Duodenal mucosa (tissue), 2 donors: ENCODE results near the gene COTL1.
A peak's percentile ranks its signal among the peaks of the same experiment; 100 is the strongest.
"Not testable (repeated sequence)": the region's sequence is repeated elsewhere in the genome, so short reads cannot be mapped to it uniquely, and the experiment has no call there.

Source experiments
- H3K27ac ChIP-seq: one replicate; pipeline ENCODE4 v1.7.0; 2013; ENCODE audit warnings: low read depth, low read length
- H3K27me3 ChIP-seq, 2 donors: one replicate each; pipeline ENCODE4 v1.7.0; 2013; ENCODE audit warnings: low read length in 2 of 2, control low read depth in 1 of 2; ENCODE audit not compliant: insufficient read depth in 2 of 2, control insufficient read depth in 1 of 2
- H3K36me3 ChIP-seq, 2 donors: one replicate each; pipeline ENCODE4 v1.7.0; 2013; ENCODE audit warnings: low read length in 2 of 2, control low read depth in 1 of 2; ENCODE audit not compliant: insufficient read depth in 2 of 2, control insufficient read depth in 1 of 2
- H3K4me1 ChIP-seq, 2 donors: one replicate each; pipeline ENCODE4 v1.7.0; 2013; ENCODE audit warnings: low read length in 2 of 2, control low read depth in 1 of 2; ENCODE audit not compliant: insufficient read depth in 2 of 2, control insufficient read depth in 1 of 2
- H3K4me3 ChIP-seq, 2 donors: one replicate each; pipeline ENCODE4 v1.7.0; 2013; ENCODE audit warnings: low read length in 2 of 2, low read depth in 1 of 2
- H3K9ac ChIP-seq, 2 donors: one replicate each; pipeline ENCODE4 v1.7.0; 2013; ENCODE audit warnings: low read length in 2 of 2, low read depth in 1 of 2
- H3K9me3 ChIP-seq, 2 donors: one replicate each; pipeline ENCODE4 v1.7.0; 2013; ENCODE audit warnings: low read length in 2 of 2, control low read depth in 1 of 2; ENCODE audit not compliant: control insufficient read depth in 1 of 2

Gene COTL1

GRCh38 chr16:84566545-84567257 is 51.2 kb downstream of the COTL1 start:
- no peaks in the 10 kb centered on the region for H3K27me3 ChIP-seq
- H3K27ac ChIP-seq: no peak overlapping the region
- peaks cover 0 to 25% of the 10 kb centered on the region in 2 donors for H3K36me3 ChIP-seq
- no peak overlapping the region for H3K9ac ChIP-seq
- no peaks in the 10 kb centered on the region for H3K9me3 ChIP-seq
- peaks cover 47 to 59% of the 10 kb centered on the region in 2 donors for H3K4me1 ChIP-seq
- H3K4me3 ChIP-seq: no peak overlapping the region

- peaks cover 40 to 58% of the 10 kb centered on the region in 2 donors for H3K4me1 ChIP-seq
- no peak overlapping the region for H3K4me3 ChIP-seq
- no peaks in the 10 kb centered on the region for H3K27me3 ChIP-seq
- peak overlapping the region in 1 of 2 donors; percentile 51 for H3K9ac ChIP-seq
- no peak overlapping the region for H3K27ac ChIP-seq
- H3K9me3 ChIP-seq: no peaks in the 10 kb centered on the region
- H3K36me3 ChIP-seq: peaks cover 0 to 22% of the 10 kb centered on the region in 2 donors
Observed at GRCh38 chr16:84565669-84566495, 52.0 kb downstream of the COTL1 start.

GRCh38 chr16:84563786-84564420 is 54.0 kb downstream of the COTL1 start:
- Histone ChIP-seq H3K36me3 (peaks cover 0 to 22% of the 10 kb centered on the region in 2 donors), H3K4me3 (no peak overlapping the region), H3K27me3 (no peaks in the 10 kb centered on the region), H3K9ac (no peak overlapping the region), H3K4me1 (peaks cover 45 to 69% of the 10 kb centered on the region in 2 donors), H3K27ac (no peak overlapping the region), H3K9me3 (no peaks in the 10 kb centered on the region)

- H3K9me3 ChIP-seq: no peaks in the 10 kb centered on the region
- H3K4me3 ChIP-seq: no peak overlapping the region
- H3K27me3 ChIP-seq: no peaks in the 10 kb centered on the region
- no peak overlapping the region for H3K9ac ChIP-seq
- H3K4me1 ChIP-seq: peaks cover 42 to 66% of the 10 kb centered on the region in 2 donors
- peaks cover 0 to 22% of the 10 kb centered on the region in 2 donors for H3K36me3 ChIP-seq
- no peak overlapping the region for H3K27ac ChIP-seq
Observed at GRCh38 chr16:84563064-84563715, 54.7 kb downstream of the COTL1 start.

GRCh38 chr16:84562174-84562815 is 55.6 kb downstream of the COTL1 start:
- no peak overlapping the region for H3K9ac ChIP-seq
- H3K27ac ChIP-seq: no peak overlapping the region
- H3K4me3 ChIP-seq: no peak overlapping the region
- no peaks in the 10 kb centered on the region for H3K27me3 ChIP-seq
- peaks cover 38 to 64% of the 10 kb centered on the region in 2 donors for H3K4me1 ChIP-seq
- H3K9me3 ChIP-seq: no peaks in the 10 kb centered on the region
- H3K36me3 ChIP-seq: peaks cover 0 to 22% of the 10 kb centered on the region in 2 donors

- Histone ChIP-seq H3K27me3 (no peaks in the 10 kb centered on the region), H3K27ac (no peak overlapping the region), H3K36me3 (peaks cover 0 to 19% of the 10 kb centered on the region in 2 donors), H3K9me3 (no peaks in the 10 kb centered on the region), H3K9ac (no peak overlapping the region), H3K4me1 (peaks cover 37 to 60% of the 10 kb centered on the region in 2 donors), H3K4me3 (no peak overlapping the region)
Observed at GRCh38 chr16:84561291-84561690, 56.6 kb downstream of the COTL1 start.

GRCh38 chr16:84560269-84560668 is 57.6 kb downstream of the COTL1 start:
- H3K9ac ChIP-seq: peak overlapping the region in 1 of 2 donors; percentile 2
- H3K36me3 ChIP-seq: peaks cover 0 to 11% of the 10 kb centered on the region in 2 donors
- no peaks in the 10 kb centered on the region for H3K9me3 ChIP-seq

GRCh38 chr16:84559311-84559932 is 58.5 kb downstream of the COTL1 start:
- peak overlapping the region; percentile 65 for H3K27ac ChIP-seq

More at GRCh38 chr16:84560269-84560668, 57.6 kb downstream of the COTL1 start:
- Histone ChIP-seq H3K27me3 (no peaks in the 10 kb centered on the region), H3K4me1 (peaks cover 30 to 50% of the 10 kb centered on the region in 2 donors), H3K27ac (no peak overlapping the region), H3K4me3 (no peak overlapping the region)

GRCh38 chr16:84558850-84559249 is 59.0 kb downstream of the COTL1 start:
- H3K27me3 ChIP-seq, H3K9me3 ChIP-seq, H3K4me3 ChIP-seq, H3K36me3 ChIP-seq, H3K9ac ChIP-seq: not testable (repeated sequence)
- peak overlapping the region; percentile 58 for H3K27ac ChIP-seq
- peaks cover 34 to 42% of the 10 kb centered on the region in 2 donors for H3K4me1 ChIP-seq

More at GRCh38 chr16:84559311-84559932, 58.5 kb downstream of the COTL1 start:
- H3K4me3 ChIP-seq: peak overlapping the region; percentile 48 to 51
- peak overlapping the region; percentile 24 to 45 for H3K9ac ChIP-seq
- H3K4me1 ChIP-seq: peaks cover 34 to 47% of the 10 kb centered on the region in 2 donors
- H3K36me3 ChIP-seq: peaks cover 0 to 7% of the 10 kb centered on the region in 2 donors
- H3K9me3 ChIP-seq: no peaks in the 10 kb centered on the region
- no peaks in the 10 kb centered on the region for H3K27me3 ChIP-seq
